ENCODE measurements around the gene PCMTD2. TPM values are rescaled to one million over a fixed set of nuclear protein-coding genes. Genes with fewer than 3 reads are reported as not detected.
A peak's percentile ranks its signal among the peaks of the same experiment; 100 is the strongest.

PCMTD2 gene
- total and polyA plus RNA-seq, 2 of the 13 experiments (the other 11 are each of a cell fraction or from before 2014, with no cell fraction given) = 47.0 to 76.9 TPM

- no peak for TF ChIP-seq ZNF17 (CRISPR knock-in tag; IDR thresholded peaks at IDR 0.05)
- no peak for TF ChIP-seq CC2D1A (CRISPR knock-in tag; IDR thresholded peaks at IDR 0.05)
- peak; percentile 92 for TF ChIP-seq FOXO1 (CRISPR knock-in tag; IDR thresholded peaks at IDR 0.05)
- no peak for TF ChIP-seq ZNF383 (CRISPR knock-in tag; IDR thresholded peaks at IDR 0.05; ENCODE audit: borderline replicate concordance)
- TF ChIP-seq RFX5 (IDR thresholded peaks at IDR 0.05; ENCODE audit: low read depth, low read length) = no peak
- TF ChIP-seq SNAPC2 (CRISPR knock-in tag; IDR thresholded peaks at IDR 0.05) = peak; percentile 61; the same call in 1 of the 2 replicates
- peak; percentile 95; the same call in 1 of the 2 replicates for TF ChIP-seq ZFP82 (CRISPR knock-in tag; IDR thresholded peaks at IDR 0.05; ENCODE audit: borderline replicate concordance)
- no peak for TF ChIP-seq FLYWCH1 (CRISPR knock-in tag; IDR thresholded peaks at IDR 0.05)
- peak; percentile 60; the same call in 1 of the 2 replicates for TF ChIP-seq HDAC2 (CRISPR knock-in tag; IDR thresholded peaks at IDR 0.05)
- TF ChIP-seq ZNF652 (CRISPR knock-in tag; IDR thresholded peaks at IDR 0.05; ENCODE audit: borderline replicate concordance, low read depth) = no peak
- no peak for TF ChIP-seq SMAD9 (CRISPR knock-in tag; IDR thresholded peaks at IDR 0.05)
- no peak for TF ChIP-seq ELF4 (CRISPR knock-in tag; IDR thresholded peaks at IDR 0.05; ENCODE audit: borderline replicate concordance)
- TF ChIP-seq PHF5A (CRISPR knock-in tag; IDR thresholded peaks at IDR 0.05; ENCODE audit: low read depth, unreplicated experiment) = no peak
- TF ChIP-seq MAFK (conservative IDR thresholded peaks at IDR 0.05 in 1 of 2, IDR thresholded peaks at IDR 0.05 in 1 of 2; ENCODE audit: low read length in 2 of 2) = no peak
- TF ChIP-seq ZNF382 (CRISPR knock-in tag; IDR thresholded peaks at IDR 0.05; ENCODE audit: borderline replicate concordance) = no peak
- TF ChIP-seq KAT8 (CRISPR knock-in tag; IDR thresholded peaks at IDR 0.05) = peak; percentile 89
- no peak for TF ChIP-seq IKZF1 (IDR thresholded peaks at IDR 0.05)
- TF ChIP-seq RBFOX2 (IDR thresholded peaks at IDR 0.05; ENCODE audit: low read depth, low read length) = peak; percentile 99
- no peak for TF ChIP-seq FIP1L1 (IDR thresholded peaks at IDR 0.05; ENCODE audit: borderline replicate concordance, insufficient read depth, low read depth, low read length)
- no peak for TF ChIP-seq HMG20A (CRISPR knock-in tag; IDR thresholded peaks at IDR 0.05; ENCODE audit: borderline replicate concordance)
- no peak for TF ChIP-seq SCMH1 (CRISPR knock-in tag; IDR thresholded peaks at IDR 0.05; ENCODE audit: borderline replicate concordance)
- TF ChIP-seq FOXJ3 (CRISPR knock-in tag; IDR thresholded peaks at IDR 0.05; ENCODE audit: borderline replicate concordance) = no peak
- no peak for TF ChIP-seq FOXO4 (CRISPR knock-in tag; conservative IDR thresholded peaks at IDR 0.05)
- TF ChIP-seq ZNF773 (CRISPR knock-in tag; IDR thresholded peaks at IDR 0.05; ENCODE audit: borderline replicate concordance) = no peak
- peak; percentile 31; the same call in 1 of the 2 replicates for TF ChIP-seq KDM6A (CRISPR knock-in tag; IDR thresholded peaks at IDR 0.05; ENCODE audit: low read depth)
- TF ChIP-seq SIX1 (CRISPR knock-in tag; IDR thresholded peaks at IDR 0.05; ENCODE audit: borderline replicate concordance) = no peak
- no peak for TF ChIP-seq RORA (CRISPR knock-in tag; IDR thresholded peaks at IDR 0.05)
- TF ChIP-seq BCL6 (CRISPR knock-in tag; IDR thresholded peaks at IDR 0.05) = peak; percentile 75
- TF ChIP-seq ZNF230 (CRISPR knock-in tag; IDR thresholded peaks at IDR 0.05) = peak; percentile 59; the same call in 1 of the 2 replicates
- peak; percentile 52 for TF ChIP-seq CTCF (CRISPR knock-in tag; IDR thresholded peaks at IDR 0.05)
These were observed at the start of gene PCMTD2 (continued) for GRCh38 chr20:64255361-64256281.
